Muscle of back (tissue), 11 donors: ENCODE results near the gene ATP11A. TPM values are rescaled to one million over a fixed set of nuclear protein-coding genes. Genes with fewer than 3 reads are reported as not detected.

Source experiments
- DNase-seq, 3 donors: peaks; one replicate each; pipeline versions ENCODE4 v3.0.0 to v3.0.0-alpha.2; 2013
- polyA plus RNA-seq, 10 donors: library from polyadenylated mRNA; unstranded; fragments of 120-200 nt; gene quantifications; one replicate each; pipeline ENCODE4 v1.2.1, GENCODE V29; 2013; ENCODE audit not compliant: insufficient read length in 10 of 10

Gene ATP11A
- polyA plus RNA-seq, 10 donors = 16.7 to 26.2 (median 21.4) TPM

DNA sequence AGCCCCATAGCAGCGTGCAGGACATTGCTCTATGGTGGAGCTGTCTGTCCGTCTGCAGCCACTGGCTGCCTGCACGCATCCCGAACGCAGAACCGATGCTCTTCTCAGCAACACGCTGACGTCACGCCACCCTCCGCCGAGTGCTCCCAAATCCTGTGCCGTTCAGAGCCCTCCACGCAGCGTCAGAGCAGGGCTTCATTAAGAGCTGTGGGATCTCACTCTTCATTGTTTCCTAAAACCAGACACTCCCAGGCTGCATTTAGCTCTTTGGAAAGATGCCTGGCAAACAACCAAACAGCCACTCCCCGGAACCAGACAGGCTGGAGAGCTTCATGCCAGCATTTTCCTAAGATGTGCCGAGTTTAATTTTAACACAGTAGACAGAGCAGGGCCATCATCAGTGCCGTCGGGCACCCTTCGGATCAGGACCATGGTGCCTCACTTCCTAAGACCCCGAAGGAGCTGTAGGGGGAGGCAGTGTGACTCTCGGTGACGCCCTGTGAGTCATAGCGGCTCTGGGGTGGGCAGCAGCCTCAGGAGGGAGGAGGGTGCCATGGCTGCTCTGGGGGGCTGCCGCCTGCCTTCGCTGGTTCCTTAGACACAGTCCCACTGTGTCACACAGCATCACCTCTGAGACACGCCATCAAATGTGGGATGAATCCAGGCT, 147.7 kb downstream of the ATP11A start:
- DNase-seq = peak in 2 of 3 donors; percentile 42 to 60

DNA sequence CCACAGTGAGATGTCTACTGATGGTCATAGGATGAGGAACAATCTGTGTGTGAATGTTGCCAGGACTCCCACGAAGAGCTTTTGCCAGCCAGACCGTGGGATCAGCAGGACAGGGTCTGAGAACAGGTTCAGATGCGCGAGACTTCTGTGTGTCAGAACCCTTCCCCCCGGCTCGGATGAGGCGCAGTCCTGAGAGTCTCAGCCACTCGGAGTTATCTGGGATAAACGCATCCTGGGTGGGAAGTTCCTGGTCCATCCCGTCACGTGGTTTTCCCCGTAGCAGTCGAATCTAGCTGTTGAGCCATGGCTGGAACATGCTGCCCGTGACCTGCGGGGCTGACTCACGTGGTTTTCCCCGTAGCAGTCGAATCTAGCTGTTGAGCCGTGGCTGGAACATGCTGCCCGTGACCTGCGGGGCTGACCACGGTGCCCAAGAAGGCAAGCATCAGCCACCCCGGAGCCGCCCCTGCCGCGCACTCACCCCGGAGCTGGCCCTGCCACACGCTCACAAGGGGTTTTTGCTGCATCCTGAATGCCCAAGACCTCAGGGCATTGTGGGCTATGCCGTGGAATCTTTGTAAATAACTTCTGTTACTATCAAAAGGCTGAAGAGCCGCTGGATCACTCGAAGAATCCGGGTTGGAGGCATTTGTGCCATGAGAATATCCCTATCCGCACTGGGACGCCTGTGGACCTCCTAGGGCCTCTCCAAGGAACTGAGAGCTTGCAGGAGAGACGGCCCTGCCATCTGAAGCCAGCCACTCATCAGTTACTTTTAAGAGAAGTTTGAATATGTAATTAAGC, 148.4 kb downstream of the ATP11A start:
- DNase-seq = no peak

DNA sequence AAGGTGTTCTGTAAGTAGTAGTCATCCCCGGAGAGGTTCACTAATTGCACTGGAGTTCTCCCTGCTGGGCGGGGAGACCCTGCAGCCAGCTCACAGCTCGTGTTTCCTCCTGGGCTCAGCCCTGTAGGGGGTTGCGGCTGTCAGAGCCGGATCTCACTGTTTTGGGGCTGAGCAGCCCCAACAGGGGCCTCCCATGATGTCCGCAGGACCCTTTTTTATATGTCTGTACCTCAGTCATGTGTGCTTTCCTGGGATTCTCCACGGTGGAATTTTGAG, 148.9 kb downstream of the ATP11A start:
- no peak for DNase-seq

DNA sequence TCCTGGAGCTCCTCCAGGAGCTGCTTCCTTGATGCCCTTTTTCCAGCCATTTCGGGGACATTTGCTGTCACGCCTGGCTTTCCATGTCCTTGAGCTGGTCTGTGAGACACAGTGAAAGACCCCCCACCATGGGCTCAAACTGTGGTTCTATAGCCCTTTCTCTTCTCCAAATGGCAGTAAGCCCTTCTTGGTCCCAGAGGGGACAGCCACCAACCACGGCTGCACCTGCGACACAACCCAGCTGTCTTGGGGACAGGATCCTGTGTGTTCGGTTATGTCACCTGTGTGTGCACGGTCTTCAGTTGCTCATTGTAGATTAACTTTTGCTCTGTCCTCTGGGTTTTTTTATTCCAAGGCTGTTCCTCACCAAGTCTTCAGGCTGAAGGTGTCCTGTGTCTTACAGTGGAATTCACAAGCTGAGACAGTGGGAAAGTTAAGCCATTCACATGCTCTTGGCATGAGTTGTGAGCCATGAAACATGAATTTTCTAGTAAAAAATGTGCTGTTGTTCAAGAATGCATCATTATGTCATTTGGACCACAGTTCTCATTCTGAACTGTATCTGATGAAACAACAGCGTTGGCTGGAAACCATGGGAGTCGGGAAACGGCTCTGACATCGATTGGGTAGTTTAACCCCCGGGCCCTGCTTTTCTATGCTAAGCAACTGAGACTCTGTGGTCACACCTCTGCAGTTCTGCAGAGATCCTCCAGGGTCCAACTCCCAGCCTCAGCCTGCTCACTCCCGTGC, 149.7 kb downstream of the ATP11A start:
- peak; percentile 51 to 70 (median 65) for DNase-seq

DNA sequence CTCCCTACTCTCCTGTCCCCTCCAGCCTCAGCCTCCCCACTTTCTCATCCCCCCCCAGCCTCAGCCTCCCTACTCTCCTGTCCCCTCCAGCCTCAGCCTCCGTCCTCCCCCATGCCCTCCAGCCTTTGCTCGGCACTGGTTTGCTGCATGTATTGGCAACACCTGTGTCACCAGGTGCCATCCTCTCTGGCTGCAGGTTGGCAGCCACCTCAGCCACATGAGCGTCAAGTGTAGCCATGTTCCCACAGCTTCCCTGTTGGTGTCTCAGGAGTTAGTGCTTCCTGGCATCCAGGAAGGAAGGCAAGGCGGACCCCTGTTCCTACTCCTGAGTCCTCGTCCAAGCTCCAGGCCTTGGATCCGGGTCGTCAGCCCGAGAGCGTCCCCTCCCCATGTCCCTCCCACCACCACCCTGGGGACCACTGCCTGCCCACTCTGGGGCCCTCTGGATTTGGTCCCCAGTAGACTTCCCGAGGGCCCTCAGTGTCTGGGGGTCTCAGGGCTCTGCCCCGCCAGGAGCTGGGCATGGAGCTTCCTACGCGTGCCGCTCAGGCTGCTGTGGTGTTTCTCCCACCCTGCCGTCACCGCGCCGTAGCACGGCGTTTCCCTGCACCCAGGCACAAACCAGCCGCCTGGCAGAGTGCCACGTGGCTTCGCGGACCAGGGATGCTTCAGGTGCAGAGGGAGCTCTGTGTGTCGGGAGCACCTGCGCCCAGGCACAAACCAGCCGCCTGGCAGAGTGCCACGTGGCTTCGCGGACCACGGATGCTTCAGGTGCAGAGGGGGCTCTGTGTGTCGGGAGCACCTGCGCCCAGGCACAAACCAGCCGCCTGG, 150.8 kb downstream of the ATP11A start:
- DNase-seq = no peak

DNA sequence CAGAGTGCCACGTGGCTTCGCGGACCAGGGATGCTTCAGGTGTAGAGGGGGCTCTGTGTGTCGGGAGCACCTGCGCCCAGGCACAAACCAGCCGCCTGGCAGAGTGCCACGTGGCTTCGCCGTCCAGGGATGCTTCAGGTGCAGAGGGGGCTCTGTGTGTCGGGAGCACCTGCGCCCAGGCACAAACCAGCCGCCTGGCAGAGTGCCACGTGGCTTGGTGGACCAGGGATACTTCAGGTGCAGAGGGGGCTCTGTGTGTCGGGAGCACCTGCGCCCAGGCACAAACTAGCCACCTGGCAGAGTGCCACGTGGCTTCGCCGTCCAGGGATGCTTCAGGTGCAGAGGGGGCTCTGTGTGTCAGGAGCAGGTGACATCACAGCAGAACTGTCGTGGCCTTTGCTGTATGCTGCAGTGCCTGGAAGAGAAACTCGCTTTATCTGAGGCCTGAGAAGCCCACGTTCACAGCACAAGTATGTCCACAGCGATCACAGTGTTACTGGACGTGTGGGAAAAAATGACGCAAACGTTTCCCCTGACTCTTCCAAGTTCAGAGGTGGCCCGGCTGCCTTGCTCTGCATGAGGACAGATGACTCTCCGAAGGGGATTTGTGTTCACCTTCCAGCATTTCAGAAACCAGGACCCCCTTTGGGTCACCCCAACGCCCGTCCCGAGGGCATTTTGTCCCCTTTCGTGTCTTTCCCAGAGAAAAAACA, 151.6 kb downstream of the ATP11A start:
- peak in 2 of 3 donors; percentile 50 to 70 for DNase-seq

DNA sequence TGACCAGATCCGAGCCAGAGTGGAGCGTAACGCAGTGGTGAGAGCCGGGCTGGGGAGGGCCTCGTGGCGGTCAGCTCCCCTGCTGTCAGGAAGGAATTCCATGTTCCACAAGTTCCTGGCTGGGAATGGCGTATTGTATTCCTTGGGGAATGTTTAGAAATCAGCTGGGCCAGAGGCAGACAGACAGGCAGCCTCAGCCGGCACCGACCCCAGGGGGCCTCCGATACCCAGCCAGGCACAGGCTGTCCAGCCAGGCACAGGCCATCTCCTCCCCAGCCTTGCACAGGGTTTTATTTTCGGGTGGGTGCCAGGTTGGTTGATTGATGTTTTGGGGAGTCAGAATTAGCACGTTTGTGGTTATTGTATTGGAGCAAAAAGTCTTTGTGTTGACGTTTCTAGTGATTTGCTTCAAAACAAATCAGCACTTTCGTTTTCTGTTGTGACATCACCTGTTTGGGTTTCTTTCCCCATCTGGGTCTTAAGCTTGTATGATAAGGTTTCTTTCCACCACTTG, 152.6 kb downstream of the ATP11A start:
- peak; percentile 19 to 66 (median 47) for DNase-seq

DNA sequence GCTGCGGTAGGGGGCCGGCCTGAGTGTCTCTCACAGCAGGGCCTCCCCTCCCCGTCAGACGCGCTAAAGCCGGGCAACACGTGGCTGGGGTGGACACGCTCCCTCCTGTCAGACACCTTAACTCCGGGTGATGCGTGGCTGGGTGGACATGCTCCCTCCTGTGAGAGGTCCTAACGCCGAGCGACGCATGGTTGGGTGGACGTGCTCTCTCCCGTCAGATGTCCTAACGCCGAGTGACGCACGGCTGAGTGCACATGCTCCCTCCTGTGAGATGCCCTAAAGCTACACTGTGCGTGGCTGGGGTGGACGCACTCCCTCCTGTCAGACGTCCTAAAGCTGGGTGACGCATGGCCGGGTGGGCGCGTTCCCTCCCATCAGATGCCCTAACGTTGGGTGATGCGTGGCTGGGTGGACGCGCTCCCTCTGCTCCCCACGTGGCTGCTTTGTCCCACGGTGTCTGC, 153.1 kb downstream of the ATP11A start:
- DNase-seq = peak in 1 of 3 donors; percentile 34

DNA sequence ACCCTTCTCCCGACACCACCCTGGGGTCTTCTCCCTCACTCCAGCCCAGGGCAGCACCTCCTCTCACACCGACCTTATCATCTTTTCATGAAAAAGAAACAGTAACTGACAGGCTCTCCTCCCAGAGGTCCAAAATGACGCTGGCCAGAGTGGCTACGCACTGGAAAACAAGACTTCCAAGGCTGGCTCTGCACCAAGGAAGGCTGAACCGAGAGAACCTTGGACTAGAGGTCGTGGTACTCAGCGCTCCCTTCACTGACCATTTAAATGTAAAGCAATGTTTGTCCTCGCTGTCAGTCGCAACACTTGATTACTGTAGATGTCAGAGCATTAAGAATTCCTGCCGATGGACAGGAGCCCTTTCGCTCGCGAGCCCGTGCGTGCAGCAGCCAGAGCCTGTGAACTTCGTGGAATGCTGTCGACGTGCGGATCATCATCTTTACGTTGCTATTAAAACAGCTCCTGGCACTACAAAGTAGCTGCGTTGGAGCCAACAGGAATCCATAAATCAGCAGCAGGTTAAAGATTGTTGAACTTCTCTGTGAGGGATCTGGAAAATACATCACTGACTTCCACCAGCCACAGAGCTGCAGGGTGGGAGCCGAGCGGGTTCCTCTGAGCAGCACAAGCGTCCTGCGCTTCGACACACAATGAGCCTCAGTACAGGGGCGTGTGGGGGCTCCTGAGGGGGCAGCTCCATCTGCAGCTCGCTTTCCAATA, 153.7 kb downstream of the ATP11A start:
- DNase-seq = peak; percentile 22 to 78 (median 65)

DNA sequence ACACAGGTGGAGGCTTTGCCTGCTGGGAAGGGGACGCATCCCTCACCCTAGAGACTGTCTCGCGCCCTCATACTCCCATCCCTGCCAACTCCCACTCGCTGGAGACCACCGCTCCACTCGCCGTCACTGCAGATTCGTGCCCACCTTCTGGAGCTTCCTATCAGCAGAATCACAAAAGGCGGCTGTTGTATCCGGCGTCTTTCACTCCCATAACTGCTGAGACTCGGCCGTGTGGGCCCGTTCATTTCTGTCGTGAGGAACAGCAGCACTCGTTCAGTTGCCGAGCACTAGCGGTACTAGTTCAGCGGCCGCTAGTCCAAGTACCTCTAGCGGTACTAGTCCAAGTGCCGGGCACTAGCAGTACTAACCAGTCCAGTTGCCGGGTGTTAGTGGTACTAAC, 154.6 kb downstream of the ATP11A start:
- DNase-seq = no peak

DNA sequence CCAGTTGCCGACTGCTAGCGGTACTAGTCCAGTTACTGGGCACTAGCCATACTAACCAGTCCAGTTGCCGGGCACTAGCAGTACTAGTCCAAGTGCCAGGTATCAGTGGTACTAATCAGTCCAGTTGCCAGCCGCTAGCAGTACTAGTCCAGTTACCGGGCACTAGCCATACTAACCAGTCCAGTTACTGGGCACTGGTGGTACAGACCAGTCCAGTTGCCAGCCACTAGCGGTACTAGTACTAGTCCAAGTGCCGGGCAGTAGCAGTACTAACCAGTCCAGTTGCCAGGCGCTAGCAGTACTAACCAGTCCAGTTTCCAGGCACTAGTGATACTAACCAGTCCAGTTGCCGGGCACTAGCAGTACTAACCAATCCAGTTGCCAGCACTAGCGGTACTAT, 155.0 kb downstream of the ATP11A start:
- no peak for DNase-seq

DNA sequence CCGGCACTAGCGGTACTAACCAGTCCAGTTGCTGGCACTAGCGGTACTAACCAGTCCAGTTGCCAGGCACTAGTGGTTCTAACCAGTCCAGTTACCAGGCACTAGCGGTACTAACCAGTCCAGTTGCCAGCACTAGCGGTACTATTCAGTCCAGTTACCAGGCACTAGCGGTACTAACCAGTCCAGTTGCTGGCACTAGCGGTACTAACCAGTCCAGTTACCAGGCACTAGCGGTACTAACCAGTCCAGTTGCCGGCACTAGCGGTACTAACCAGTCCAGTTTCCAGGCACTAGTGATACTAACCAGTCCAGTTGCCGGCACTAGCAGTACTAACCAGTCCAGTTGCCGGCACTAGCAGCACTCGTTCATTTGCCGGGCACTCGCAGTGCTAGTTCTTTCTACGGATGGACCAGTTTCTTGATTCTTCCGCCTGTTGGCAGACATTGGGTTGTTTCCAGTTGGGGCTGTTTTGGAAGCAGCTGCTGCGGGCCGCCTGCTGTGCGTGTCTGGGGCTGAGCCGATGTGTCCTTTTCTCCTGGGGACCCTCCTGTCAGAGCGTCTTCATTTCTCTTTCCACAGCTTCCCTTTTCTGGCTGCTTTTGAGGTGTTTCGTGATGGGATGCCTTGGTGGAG, 155.8 kb downstream of the ATP11A start:
- no peak for DNase-seq

DNA sequence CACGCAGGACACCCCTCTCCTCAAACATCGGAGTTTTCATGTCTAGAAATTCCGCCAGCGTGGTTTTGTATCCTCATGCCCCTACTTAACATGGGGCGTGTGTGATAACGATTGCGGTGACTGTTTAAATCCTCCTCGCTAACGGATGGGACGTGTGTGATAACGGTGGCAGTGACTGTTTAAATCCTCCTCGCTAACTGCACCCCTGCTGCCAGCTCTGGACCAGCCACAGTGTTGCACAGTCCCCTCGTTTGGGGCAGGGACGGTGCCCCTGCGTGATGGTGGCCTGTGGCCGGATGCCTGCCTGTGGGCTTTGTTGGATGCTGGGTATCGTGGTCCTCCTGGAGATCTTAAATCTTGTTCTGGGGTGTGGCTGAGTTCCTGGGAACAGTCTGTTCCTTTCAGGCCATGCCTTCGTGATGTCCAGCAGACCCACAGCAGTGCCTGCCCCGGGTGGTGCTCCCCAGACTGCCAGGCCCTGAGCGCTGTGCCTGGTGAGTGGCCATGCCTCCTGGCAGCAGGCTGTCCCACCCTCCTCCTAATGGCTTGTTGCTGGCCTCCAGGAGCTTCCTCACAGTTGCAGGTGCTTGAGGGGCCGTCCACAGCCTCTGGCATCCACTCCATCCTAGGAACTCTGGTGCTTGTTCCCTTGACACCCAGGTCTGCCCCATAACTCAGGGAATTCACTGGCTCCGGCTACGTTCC, 156.7 kb downstream of the ATP11A start:
- no peak for DNase-seq

DNA sequence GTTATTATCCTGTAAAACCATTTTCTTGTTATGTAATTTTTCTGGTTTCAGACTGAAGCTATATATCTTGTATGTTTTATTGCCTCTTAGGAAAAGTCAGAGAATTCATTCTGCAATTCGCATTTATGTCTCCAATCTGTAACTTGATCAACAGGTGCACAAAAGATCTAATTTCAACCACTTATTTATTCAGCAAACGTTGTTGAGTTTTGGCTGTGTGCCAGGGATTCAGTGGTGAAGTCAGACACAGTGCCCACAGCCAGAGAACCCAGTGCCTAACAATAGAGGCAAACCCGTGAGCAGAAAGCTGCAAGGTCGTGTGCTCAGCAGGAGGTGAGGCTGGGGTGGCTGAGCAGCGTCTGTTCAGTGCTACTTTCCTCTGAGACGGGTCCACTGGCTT, 159.7 kb downstream of the ATP11A start:
- DNase-seq = no peak

DNA sequence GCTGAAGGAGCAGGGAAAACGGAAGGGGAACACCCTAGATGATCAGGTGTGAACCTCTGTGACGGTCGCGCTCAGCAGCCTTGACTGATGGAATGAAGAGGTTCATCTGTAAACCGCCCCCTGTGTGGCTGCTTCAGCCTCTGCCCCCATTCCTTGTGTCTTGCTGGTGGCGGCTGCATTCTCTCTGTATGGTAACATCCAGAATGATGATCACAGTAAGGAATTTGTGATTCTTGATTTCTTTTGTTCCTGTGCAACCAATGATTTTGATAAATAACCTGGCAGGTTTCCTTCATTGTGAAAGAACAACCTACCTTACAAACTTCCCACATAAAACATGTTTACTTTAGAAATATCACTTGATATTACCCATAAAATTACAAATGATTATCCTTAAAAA, 160.4 kb downstream of the ATP11A start:
- DNase-seq = no peak

DNA sequence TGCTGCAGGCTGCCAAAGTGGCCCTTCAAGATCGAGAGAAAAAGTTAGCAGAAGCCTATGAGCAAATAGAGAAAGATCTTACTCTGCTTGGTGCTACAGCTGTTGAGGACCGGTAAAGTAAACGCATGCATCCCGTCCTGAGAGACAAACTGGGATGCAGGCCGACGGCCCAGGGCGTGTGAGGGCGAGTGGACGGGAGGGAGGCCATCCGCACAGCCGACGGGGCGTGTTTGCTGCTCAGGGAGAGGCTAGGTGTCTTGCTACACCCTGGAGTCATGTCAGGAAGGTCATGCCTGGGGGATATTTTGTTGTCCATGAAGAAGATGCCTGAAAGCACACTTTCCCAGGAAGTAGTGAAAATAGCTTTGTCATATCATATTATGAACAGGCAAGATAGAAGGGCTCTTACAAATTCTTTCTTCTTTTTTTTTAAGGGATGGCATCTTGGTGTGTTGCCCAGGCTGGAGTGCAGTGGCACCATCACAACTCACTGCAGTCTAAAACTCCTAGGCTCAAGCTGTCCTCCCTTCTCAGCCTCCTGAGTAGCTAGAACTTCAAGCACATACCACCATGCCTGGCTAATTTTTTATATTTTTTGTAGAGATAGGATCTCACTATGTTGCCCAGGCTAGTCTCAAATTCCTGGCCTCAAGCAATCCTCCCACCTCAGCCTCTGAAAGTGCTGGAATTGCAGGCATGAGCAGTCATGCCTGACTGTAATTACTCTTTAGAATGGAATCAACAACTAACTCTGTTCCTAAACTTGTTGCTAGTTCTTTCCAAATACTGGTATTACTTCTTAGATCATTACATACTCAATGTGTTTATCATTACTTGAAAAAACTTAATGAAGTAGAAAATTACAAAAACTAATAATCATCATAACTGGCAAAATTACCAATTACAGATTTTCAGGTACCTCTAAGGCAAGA, 161.5 kb downstream of the ATP11A start:
- DNase-seq = no peak

DNA sequence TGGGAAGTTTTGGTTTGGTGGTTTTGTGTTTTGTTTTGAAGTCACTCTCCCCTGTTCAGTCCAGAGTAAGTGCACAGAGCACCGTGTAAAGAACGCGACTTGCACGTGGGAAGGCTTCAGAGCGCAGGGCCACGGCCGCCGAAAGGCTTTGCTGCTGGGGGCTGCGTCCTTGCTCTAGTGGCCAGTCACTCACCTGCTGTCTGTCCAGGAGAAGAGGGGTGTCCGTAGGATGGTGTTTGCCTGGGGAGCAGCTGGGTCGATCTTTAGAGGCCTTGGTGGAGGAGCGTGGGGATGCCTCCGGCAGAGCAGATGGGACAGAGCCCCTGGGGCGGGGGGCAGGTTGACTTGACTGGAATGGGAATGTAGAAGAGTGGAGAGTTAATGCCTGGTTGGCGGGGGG, 162.6 kb downstream of the ATP11A start:
- DNase-seq = no peak

DNA sequence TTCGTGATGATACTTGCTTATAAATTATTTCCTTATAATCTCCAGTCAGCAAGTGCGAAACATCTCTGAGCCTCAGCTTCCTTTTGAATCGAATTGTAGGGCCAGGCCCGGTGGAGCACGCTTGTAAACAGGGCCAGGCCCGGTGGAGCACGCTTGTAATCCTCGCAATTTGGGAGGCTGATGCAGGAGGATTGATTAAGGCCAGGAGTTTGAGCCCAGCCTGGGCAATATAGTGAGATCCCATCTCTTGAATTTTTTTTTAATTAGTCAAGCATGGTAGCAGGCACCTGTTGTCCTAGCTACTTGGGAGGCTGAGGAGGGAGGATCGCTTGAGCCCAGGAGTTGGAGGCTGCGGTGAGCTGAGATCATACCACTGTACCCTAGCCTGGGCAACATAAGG, 163.0 kb downstream of the ATP11A start:
- no peak for DNase-seq
